CD14-positive monocyte (primary cell): ENCODE results near the gene CDKN2D. TPM values are rescaled to one million over a fixed set of nuclear protein-coding genes. Genes with fewer than 3 reads are reported as not detected.

Experiments used
- DNase-seq, 3 donors: peaks; one replicate each; pipeline ENCODE4 v3.0.0-alpha.2; 2011 to 2022
- H2AFZ ChIP-seq: 2 replicates; pipeline ENCODE4 v1.6.0; 2012; ENCODE audit warnings: mild to moderate bottlenecking, low read depth, low read length, inconsistent platforms; ENCODE audit not compliant: insufficient read depth, poor library complexity, severe bottlenecking
- H3K27ac ChIP-seq, 2 donors: 1 replicate in 1 of 2; 2 replicates in 1 of 2; pipeline ENCODE4 v1.5.1; 2012 to 2013; ENCODE audit warnings: low read length in 2 of 2, control low read depth in 1 of 2, inconsistent platforms in 1 of 2, low read depth in 1 of 2, mild to moderate bottlenecking in 1 of 2
- H3K27me3 ChIP-seq, 2 donors: one replicate each; pipeline versions ENCODE4 v1.6.0 to v1.6.1; 2011 to 2013; ENCODE audit warnings: low read length in 2 of 2; ENCODE audit not compliant: control insufficient read depth in 2 of 2, insufficient read depth in 2 of 2
- H3K36me3 ChIP-seq, 2 donors: replicated peaks in 1 of 2; 1 replicate in 1 of 2; 2 replicates in 1 of 2; pipeline versions ENCODE4 v1.5.1 to v1.6.1; 2012 to 2013; ENCODE audit warnings: low read length in 2 of 2, control low read depth in 1 of 2, inconsistent platforms in 1 of 2, mild to moderate bottlenecking in 1 of 2; ENCODE audit not compliant: insufficient read depth in 2 of 2, control insufficient read depth in 1 of 2
- H3K4me1 ChIP-seq, 2 donors: 1 replicate in 1 of 2; 2 replicates in 1 of 2; pipeline versions ENCODE4 v1.5.1 to v1.6.1; 2012 to 2013; ENCODE audit warnings: low read length in 2 of 2, control low read depth in 1 of 2, inconsistent platforms in 1 of 2, mild to moderate bottlenecking in 1 of 2, moderate library complexity in 1 of 2; ENCODE audit not compliant: insufficient read depth in 2 of 2, control insufficient read depth in 1 of 2
- H3K4me2 ChIP-seq: replicated peaks from 2 replicates; pipeline ENCODE3; 2012; ENCODE audit warnings: low read length, moderate library complexity, mild to moderate bottlenecking; ENCODE audit not compliant: poor library complexity, severe bottlenecking; ENCODE audit errors: extremely low read depth
- H3K4me3 ChIP-seq, 3 experiments: fragments of 200-600 bp in 1 of 3; sonication (generic) in 1 of 3; replicated peaks in 1 of 3; 1 replicate in 2 of 3; 2 replicates in 1 of 3; pipeline ENCODE4 v1.5.1; 2011 to 2013; ENCODE audit warnings: low read length in 3 of 3, mild to moderate bottlenecking in 3 of 3, control low read depth in 2 of 3, low read depth in 2 of 3, inconsistent platforms in 1 of 3, moderate library complexity in 1 of 3
- H3K79me2 ChIP-seq: 2 replicates; pipeline ENCODE4 v1.6.0; 2012; ENCODE audit warnings: mild to moderate bottlenecking, control low read depth, inconsistent platforms, low read length, moderate library complexity; ENCODE audit not compliant: insufficient read depth
- H3K9ac ChIP-seq: 2 replicates; pipeline ENCODE4 v1.6.0; 2017; ENCODE audit warnings: low read length, mild to moderate bottlenecking; ENCODE audit not compliant: insufficient read depth, poor library complexity, severe bottlenecking
- H3K9me3 ChIP-seq, 2 donors: replicated peaks in 1 of 2; 1 replicate in 1 of 2; 2 replicates in 1 of 2; pipeline versions ENCODE4 v1.5.1 to v1.6.1; 2012 to 2013; ENCODE audit warnings: low read length in 2 of 2, control low read depth in 1 of 2; ENCODE audit not compliant: control insufficient read depth in 1 of 2, insufficient read depth in 1 of 2
- H4K20me1 ChIP-seq: 2 replicates; pipeline ENCODE4 v1.6.0; 2012; ENCODE audit warnings: mild to moderate bottlenecking, low read length, control low read depth, moderate library complexity; ENCODE audit not compliant: insufficient read depth
- H3K27ac Mint-ChIP-seq, 7 donors: one replicate each; pipeline ENCODE4 v1.8.0; 2020; ENCODE audit warnings: mild to moderate bottlenecking in 7 of 7, mixed read lengths in 7 of 7, moderate library complexity in 6 of 7, inconsistent platforms in 2 of 7
- H3K27me3 Mint-ChIP-seq, 3 donors: one replicate each; pipeline ENCODE4 v1.8.0; 2021 to 2022; ENCODE audit warnings: low read depth in 3 of 3, mild to moderate bottlenecking in 3 of 3, mixed read lengths in 3 of 3, moderate library complexity in 3 of 3, inconsistent platforms in 1 of 3
- H3K36me3 Mint-ChIP-seq, 2 donors: one replicate each; pipeline ENCODE4 v1.8.0; 2020; ENCODE audit warnings: mixed read lengths in 2 of 2, inconsistent platforms in 1 of 2, mild to moderate bottlenecking in 1 of 2
- H3K4me1 Mint-ChIP-seq: one replicate; pipeline ENCODE4 v1.8.0; 2020; ENCODE audit warnings: mild to moderate bottlenecking, mixed read lengths
- H3K4me3 Mint-ChIP-seq, 2 donors: one replicate each; pipeline ENCODE4 v1.8.0; 2020; ENCODE audit warnings: mild to moderate bottlenecking in 2 of 2, mixed read lengths in 2 of 2, moderate library complexity in 1 of 2
- H3K9me3 Mint-ChIP-seq, 7 donors: one replicate each; pipeline ENCODE4 v1.8.0; 2020 to 2022; ENCODE audit warnings: mixed read lengths in 7 of 7, mild to moderate bottlenecking in 6 of 7, moderate library complexity in 6 of 7, inconsistent platforms in 2 of 7
- WGBS: methylation state at CpG from one replicate; pipeline ENCODE4 v1.1.5; 2013; ENCODE audit warnings: missing lambda C conversion rate; ENCODE audit not compliant: insufficient coverage; 5-methylcytosine and 5-hydroxymethylcytosine counted together
- intact Hi-C, 2 donors: fragments of 100-400 bp; cut with micrococcal nuclease; formaldehyde crosslinking; loops; one replicate each; pipeline versions ENCODE4 v1.15.0 to v1.15.1; 2023
- polyA plus RNA-seq, 3 donors: library from polyadenylated mRNA; depleted of rRNA in 1 of 3; unstranded in 2 of 3; stranded (reverse) in 1 of 3; fragments of 300-500 nt in 2 of 3; fragments of >200 nt in 1 of 3; fragmentation: Illumina TruSeq in 2 of 3; gene quantifications; 1 replicate in 2 of 3; 2 replicates in 1 of 3; pipeline ENCODE4 v1.2.3, GENCODE V29; 2012 to 2021
- small RNA-seq: library from RNA; depleted of rRNA; stranded (forward); fragments of <200 nt; gene quantifications from one replicate; pipeline ENCODE3, GENCODE V24; 2012; ENCODE audit warnings: low read depth; ENCODE audit not compliant: insufficient read length
- TF ChIP-seq, protein P1 (sequence below): fragments of 200-600 bp; IDR thresholded peaks from one replicate; pipeline ENCODE4 v1.8.0; 2022; ENCODE audit warnings: antibody characterized with exemption, mild to moderate bottlenecking

The CDKN2D gene
- polyA plus RNA-seq, 3 donors: 115 to 166 (median 130) TPM

DNA sequence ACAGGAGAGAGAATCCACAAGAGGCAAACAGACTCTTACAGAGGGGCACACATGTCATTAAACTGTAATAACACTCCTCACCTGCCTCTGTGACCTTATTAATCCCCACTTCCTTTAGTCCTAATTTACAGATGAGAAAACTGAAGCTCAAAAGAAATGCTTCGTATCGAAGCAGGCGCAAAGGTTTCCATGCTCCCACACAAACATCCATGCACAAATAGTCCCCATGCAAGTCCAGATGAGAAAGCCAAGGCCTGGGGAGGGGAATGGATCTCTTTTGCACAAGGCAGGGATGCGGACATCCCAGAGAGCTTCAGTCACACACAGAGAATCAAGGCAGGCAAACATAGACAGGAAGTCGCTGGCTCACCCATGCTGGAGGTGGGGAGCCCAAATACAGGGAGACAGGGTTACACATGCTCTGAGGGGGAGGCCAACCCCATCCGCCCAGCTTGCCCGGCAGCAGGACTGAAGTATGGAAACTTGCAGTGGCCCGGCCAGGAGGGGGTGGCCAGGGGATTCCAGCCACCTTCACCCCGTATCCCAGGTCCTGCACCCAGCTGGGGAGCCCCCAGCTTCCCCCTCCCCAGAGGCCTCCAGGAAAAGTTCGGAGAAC, 52.0 kb downstream of the CDKN2D start:
- Histone ChIP-seq H3K9ac (no peak overlapping the region), H3K4me2 (peak overlapping the region; percentile 46), H4K20me1 (no peaks in the 10 kb centered on the region), H2AFZ (no peak overlapping the region), H3K27me3 (peaks cover 50 to 76% of the 10 kb centered on the region in 2 donors), H3K27ac (no peak overlapping the region), H3K9me3 (peaks cover 0 to 44% of the 10 kb centered on the region in 2 donors), H3K36me3 (no peaks in the 10 kb centered on the region), H3K4me3 (no peak overlapping the region), H3K79me2 (no peaks in the 10 kb centered on the region), H3K4me1 (peaks cover 23 to 40% of the 10 kb centered on the region in 2 donors)
- Mint-ChIP-seq H3K36me3 (peaks cover 3 to 22% of the 10 kb centered on the region in 2 donors), H3K4me1 (peaks cover 36% of the 10 kb centered on the region), H3K4me3 (peak overlapping the region; percentile 63 to 64), H3K9me3 (peaks cover 0 to 24% (median 16%) of the 10 kb centered on the region in 7 donors), H3K27me3 (peaks cover 67 to 86% (median 72%) of the 10 kb centered on the region in 3 donors), H3K27ac (no peak overlapping the region)
- 69% methylated on average over 5 of the region's 10 CpGs for WGBS
- TF ChIP-seq, protein P1, sequence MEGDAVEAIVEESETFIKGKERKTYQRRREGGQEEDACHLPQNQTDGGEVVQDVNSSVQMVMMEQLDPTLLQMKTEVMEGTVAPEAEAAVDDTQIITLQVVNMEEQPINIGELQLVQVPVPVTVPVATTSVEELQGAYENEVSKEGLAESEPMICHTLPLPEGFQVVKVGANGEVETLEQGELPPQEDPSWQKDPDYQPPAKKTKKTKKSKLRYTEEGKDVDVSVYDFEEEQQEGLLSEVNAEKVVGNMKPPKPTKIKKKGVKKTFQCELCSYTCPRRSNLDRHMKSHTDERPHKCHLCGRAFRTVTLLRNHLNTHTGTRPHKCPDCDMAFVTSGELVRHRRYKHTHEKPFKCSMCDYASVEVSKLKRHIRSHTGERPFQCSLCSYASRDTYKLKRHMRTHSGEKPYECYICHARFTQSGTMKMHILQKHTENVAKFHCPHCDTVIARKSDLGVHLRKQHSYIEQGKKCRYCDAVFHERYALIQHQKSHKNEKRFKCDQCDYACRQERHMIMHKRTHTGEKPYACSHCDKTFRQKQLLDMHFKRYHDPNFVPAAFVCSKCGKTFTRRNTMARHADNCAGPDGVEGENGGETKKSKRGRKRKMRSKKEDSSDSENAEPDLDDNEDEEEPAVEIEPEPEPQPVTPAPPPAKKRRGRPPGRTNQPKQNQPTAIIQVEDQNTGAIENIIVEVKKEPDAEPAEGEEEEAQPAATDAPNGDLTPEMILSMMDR: no peak
- intact Hi-C loops: no loop called here
- DNase-seq: no peak

Small RNAs within 50 kb of the gene (small RNA-seq; reads per million reads assigned to genes)
- not detected for gene MIR1238
- not detected for gene RNU7-140P

Other genes starting within 250 kb of the CDKN2D start
- 10 to 100 TPM in 1 of 3 donors, 1 to 10 TPM in 2; 6.0 to 20.7 (median 9.0) TPM for gene RAVER1, start 235.4 kb downstream of the CDKN2D start, polyA plus RNA-seq
- 100 to 1,000 TPM; 189 to 234 (median 198) TPM for gene ICAM3, start 229.4 kb downstream of the CDKN2D start, polyA plus RNA-seq
- gene TYK2, start 188.4 kb downstream of the CDKN2D start, polyA plus RNA-seq: 100 to 1,000 TPM in 2 of 3 donors, 10 to 100 TPM in 1; 82.9 to 441 (median 113) TPM
- gene CDC37, start 165.4 kb downstream of the CDKN2D start, polyA plus RNA-seq: 100 to 1,000 TPM in 1 of 3 donors, 10 to 100 TPM in 2; 49.3 to 575 (median 54.9) TPM
- gene PDE4A, start 148.4 kb downstream of the CDKN2D start, polyA plus RNA-seq: 10 to 100 TPM in 1 of 3 donors, 1 to 10 TPM in 2; 4.7 to 14.8 (median 5.8) TPM
- gene KEAP1, start 65.6 kb downstream of the CDKN2D start, polyA plus RNA-seq: 10 to 100 TPM; 26.0 to 32.6 (median 26.1) TPM
- under 1 TPM in 2 of 3 donors, not detected in 1; 0.18 to 0.46 TPM for gene S1PR5, start 51.5 kb downstream of the CDKN2D start, polyA plus RNA-seq
- gene ATG4D, start 25.1 kb downstream of the CDKN2D start, polyA plus RNA-seq: 10 to 100 TPM; 10.7 to 52.8 (median 11.9) TPM
- gene KRI1, start 3.0 kb downstream of the CDKN2D start, polyA plus RNA-seq: 10 to 100 TPM in 1 of 3 donors, 1 to 10 TPM in 2; 3.9 to 21.0 (median 6.1) TPM
- under 1 TPM in 1 of 3 donors, not detected in 2; 0.36 TPM for gene AP1M2, start 18.3 kb upstream of the CDKN2D start, polyA plus RNA-seq
- 10 to 100 TPM; 43.5 to 95.9 (median 69.4) TPM for gene SLC44A2, start 56.6 kb upstream of the CDKN2D start, polyA plus RNA-seq
- gene ILF3, start 85.4 kb upstream of the CDKN2D start, polyA plus RNA-seq: 100 to 1,000 TPM in 1 of 3 donors, 10 to 100 TPM in 2; 34.4 to 189 (median 48.1) TPM
- 10 to 100 TPM in 2 of 3 donors, 1 to 10 TPM in 1; 9.9 to 29.6 (median 12.3) TPM for gene QTRT1, start 132.5 kb upstream of the CDKN2D start, polyA plus RNA-seq
- 100 to 1,000 TPM in 1 of 3 donors, 10 to 100 TPM in 2; 53.0 to 186 (median 69.5) TPM for gene DNM2, start 149.1 kb upstream of the CDKN2D start, polyA plus RNA-seq